IMR-90 (cell line): ENCODE measurements around the gene SOX12. TPM values are rescaled to one million over a fixed set of nuclear protein-coding genes. Genes with fewer than 3 reads are reported as not detected.

Source experiments
- ATAC-seq: fragments of 200-7000 bp; cut with Tn5 transposase; 2 replicates; pipeline ENCODE4 v1.9.1; 2020; ENCODE audit warnings: low read depth, mild to moderate bottlenecking, moderate library complexity
- BruUV-seq: library from RNA; stranded (reverse); fragments of 400-500 nt; replicated peaks from 2 replicates; lab custom pipeline; 2021; lab: Mats Ljungman, UMichigan
- CTCF ChIA-PET: fragments of 300-600 bp; formaldehyde crosslinking; extraction: SDS; loops from one replicate; lab custom pipeline; 2021; ENCODE audit warnings: antibody characterized with exemption; lab: Yijun Ruan, JAX
- POLR2A ChIA-PET: fragments of 300-600 bp; sonication (Branson Sonifier 250); formaldehyde crosslinking; loops from one replicate; lab custom pipeline; 2022; ENCODE audit warnings: antibody characterized with exemption; ENCODE audit not compliant: unreplicated experiment; lab: Charles Lee
- DNase-seq: peaks from one replicate; pipeline ENCODE4 v3.0.0; 2013
- H2AFZ ChIP-seq: replicated peaks from 2 replicates; pipeline ENCODE3; 2013; ENCODE audit warnings: low read length, mild to moderate bottlenecking; ENCODE audit not compliant: poor library complexity
- H2AK5ac ChIP-seq: 2 replicates; pipeline ENCODE4 v1.6.1; 2013; ENCODE audit warnings: low read depth, low read length, inconsistent platforms
- H2AK9ac ChIP-seq: replicated peaks from 2 replicates; pipeline ENCODE3; 2013; ENCODE audit warnings: mild to moderate bottlenecking, low read depth, low read length, moderate library complexity; ENCODE audit not compliant: poor library complexity
- H2BK120ac ChIP-seq: 2 replicates; pipeline ENCODE4 v1.6.1; 2013; ENCODE audit warnings: low read depth, low read length, inconsistent platforms
- H2BK15ac ChIP-seq: 3 replicates; pipeline ENCODE4 v1.6.1; 2013; ENCODE audit warnings: low read depth, low read length, inconsistent platforms
- H2BK20ac ChIP-seq: 2 replicates; pipeline ENCODE4 v1.6.1; 2013; ENCODE audit warnings: low read depth, mild to moderate bottlenecking, inconsistent platforms, low read length, moderate library complexity
- H2BK5ac ChIP-seq: 2 replicates; pipeline ENCODE4 v1.6.1; 2013; ENCODE audit warnings: mild to moderate bottlenecking, low read depth, low read length, inconsistent platforms; ENCODE audit not compliant: poor library complexity, severe bottlenecking
- H3K14ac ChIP-seq: replicated peaks from 2 replicates; pipeline ENCODE4 v1.6.1; 2013; ENCODE audit warnings: low read depth, low read length, inconsistent platforms
- H3K18ac ChIP-seq: 2 replicates; pipeline ENCODE4 v1.6.1; 2013; ENCODE audit warnings: low read depth, low read length, control low read depth
- H3K23ac ChIP-seq: 2 replicates; pipeline ENCODE4 v1.6.1; 2013; ENCODE audit warnings: low read depth, low read length, inconsistent platforms
- H3K27ac ChIP-seq: 2 replicates; pipeline ENCODE4 v1.5.1; 2013; ENCODE audit warnings: mild to moderate bottlenecking, control low read depth, low read length; ENCODE audit not compliant: insufficient read depth
- H3K27me3 ChIP-seq: 2 replicates; pipeline ENCODE4 v1.6.1; 2013; ENCODE audit warnings: low read length; ENCODE audit not compliant: control insufficient read depth, insufficient read depth
- H3K36me3 ChIP-seq: 2 replicates; pipeline ENCODE4 v1.6.1; 2013; ENCODE audit warnings: low read length, mixed read lengths; ENCODE audit not compliant: control insufficient read depth, insufficient read depth
- H3K4ac ChIP-seq: 2 replicates; pipeline ENCODE4 v1.6.1; 2013; ENCODE audit warnings: low read depth, low read length, inconsistent platforms
- H3K4me1 ChIP-seq: 2 replicates; pipeline ENCODE4 v1.6.1; 2013; ENCODE audit warnings: low read length, mixed read lengths; ENCODE audit not compliant: control insufficient read depth, insufficient read depth
- H3K4me2 ChIP-seq: 2 replicates; pipeline ENCODE4 v1.6.1; 2013; ENCODE audit warnings: low read depth, mild to moderate bottlenecking, control low read depth, low read length, moderate library complexity
- H3K4me3 ChIP-seq: 2 replicates; pipeline ENCODE4 v1.5.1; 2013; ENCODE audit warnings: low read depth, mild to moderate bottlenecking, control low read depth, low read length, moderate library complexity; ENCODE audit not compliant: insufficient read depth
- H3K56ac ChIP-seq: 2 replicates; pipeline ENCODE4 v1.6.1; 2013; ENCODE audit warnings: low read length, inconsistent platforms; ENCODE audit not compliant: insufficient read depth; ENCODE audit errors: extremely low read depth
- H3K79me1 ChIP-seq, 2 experiments: 2 replicates each; pipeline ENCODE4 v1.6.1; 2013; ENCODE audit warnings: low read length in 2 of 2, inconsistent platforms in 1 of 2, low read depth in 1 of 2
- H3K9ac ChIP-seq: 2 replicates; pipeline ENCODE4 v1.6.1; 2013; ENCODE audit warnings: low read depth, low read length, control low read depth
- H3K9me1 ChIP-seq: 2 replicates; pipeline ENCODE4 v1.6.1; 2013; ENCODE audit warnings: low read length, inconsistent platforms; ENCODE audit not compliant: insufficient read depth
- H3K9me3 ChIP-seq: 2 replicates; pipeline ENCODE4 v1.6.1; 2013; ENCODE audit warnings: low read length; ENCODE audit not compliant: control insufficient read depth, insufficient read depth
- H4K20me1 ChIP-seq: 2 replicates; pipeline ENCODE4 v1.6.1; 2013; ENCODE audit warnings: low read length, inconsistent platforms; ENCODE audit not compliant: insufficient read depth
- H4K5ac ChIP-seq: 2 replicates; pipeline ENCODE4 v1.6.1; 2013; ENCODE audit warnings: mild to moderate bottlenecking, low read depth, low read length, control low read depth
- H4K8ac ChIP-seq, 2 experiments: 2 replicates each; pipeline ENCODE4 v1.6.1; 2013; ENCODE audit warnings: low read depth in 2 of 2, low read length in 2 of 2, control low read depth in 1 of 2, inconsistent platforms in 1 of 2
- H4K91ac ChIP-seq: 2 replicates; pipeline ENCODE4 v1.6.1; 2013; ENCODE audit warnings: low read depth, low read length, inconsistent platforms; ENCODE audit not compliant: insufficient read depth
- MXI1 ChIP-seq: IDR thresholded peaks from 2 replicates; pipeline ENCODE4 v1.6.1; 2012; ENCODE audit warnings: low read depth, mild to moderate bottlenecking, low read length, moderate library complexity, borderline replicate concordance
- RFX5 ChIP-seq: IDR thresholded peaks from 2 replicates; pipeline ENCODE4 v1.8.0; 2012; ENCODE audit warnings: low read depth, mild to moderate bottlenecking, low read length, moderate library complexity
- WGBS, 2 experiments: methylation state at CpG; one replicate each; pipeline versions ENCODE4 v1.1.5 to v1.1.7; 2013; ENCODE audit warnings: missing lambda C conversion rate in 2 of 2; ENCODE audit not compliant: insufficient read length in 1 of 2; ENCODE audit errors: extremely low coverage in 2 of 2; 5-methylcytosine and 5-hydroxymethylcytosine counted together
- dilution Hi-C: fragments of 300-500 bp; cut with HindIII; formaldehyde crosslinking; loops from one replicate; pipeline ENCODE4 v1.14.3; 2018; ENCODE audit warnings: low sequenced_read_pairs; ENCODE audit not compliant: unreplicated experiment
- in situ Hi-C: fragments of 300-500 bp; cut with MboI; formaldehyde crosslinking; loops from 3 replicates; pipeline ENCODE4 v1.14.3; 2019; ENCODE audit warnings: low sequenced_read_pairs, inconsistent platforms, mixed read lengths
- intact Hi-C: fragments of 100-400 bp; cut with micrococcal nuclease; formaldehyde crosslinking; loops from 2 replicates; pipeline ENCODE4 v1.10.0; 2022
- polyA plus RNA-seq, 3 experiments: library from polyadenylated mRNA; depleted of rRNA; stranded (reverse); fragments of >200 nt; gene quantifications; 2 replicates each; pipeline ENCODE4 v1.2.3, GENCODE V29; 2012; ENCODE audit warnings: low replicate concordance in 1 of 3
- total RNA-seq: library from RNA; depleted of rRNA; stranded (reverse); fragments of >200 nt; gene quantifications from 2 replicates; pipeline ENCODE4 v1.2.3, GENCODE V29; 2012

SOX12 gene
- total and polyA plus RNA-seq, 2 of the 4 experiments (the other 2 are of a cell fraction) = 1.1 to 6.2 TPM

DNA sequence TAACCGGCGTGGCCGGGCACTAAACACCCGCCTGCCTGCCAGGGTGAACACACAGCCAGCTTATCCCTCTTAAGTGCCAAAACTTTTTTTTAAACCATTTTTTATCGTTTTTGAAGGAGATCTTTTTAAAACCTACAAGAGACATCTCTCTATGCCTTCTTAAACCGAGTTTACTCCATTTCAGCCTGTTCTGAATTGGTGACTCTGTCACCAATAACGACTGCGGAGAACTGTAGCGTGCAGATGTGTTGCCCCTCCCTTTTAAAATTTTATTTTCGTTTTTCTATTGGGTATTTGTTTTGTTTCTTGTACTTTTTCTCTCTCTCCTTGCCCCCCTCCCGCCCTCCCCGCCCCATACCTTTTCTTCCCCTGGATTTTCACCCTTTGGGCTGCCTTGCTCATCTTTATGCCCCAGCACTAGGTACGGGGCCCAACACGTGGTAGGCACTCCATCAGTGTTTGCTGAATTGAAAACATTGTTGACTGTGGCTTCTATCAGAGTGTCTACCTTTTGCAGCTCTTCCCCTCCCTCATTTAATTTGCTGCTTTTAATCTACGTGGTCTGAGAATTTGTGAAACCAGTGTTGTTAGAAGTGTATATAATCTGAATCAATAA is 26.5 kb upstream of the SOX12 start:
- peak overlapping the region; percentile 99 for H3K4me2 ChIP-seq
- in situ Hi-C loops (no loop called here), intact Hi-C loops (no loop called here), dilution Hi-C loops (no loop called here)
- H2AK9ac ChIP-seq = peak overlapping the region; percentile 99
- peak overlapping the region; percentile 92 for H2BK5ac ChIP-seq
- peak overlapping the region; percentile 98 for H3K4ac ChIP-seq
- H3K9me1 ChIP-seq = peaks cover 22% of the 10 kb centered on the region
- H2AK5ac ChIP-seq = peak overlapping the region; percentile 97
- peaks cover 33 to 51% of the 10 kb centered on the region in 2 experiments for H3K79me1 ChIP-seq
- no peak overlapping the region for H3K18ac ChIP-seq
- H3K23ac ChIP-seq = peak overlapping the region; percentile 97
- H3K27me3 ChIP-seq = no peaks in the 10 kb centered on the region
- no peaks in the 10 kb centered on the region for H3K9me3 ChIP-seq
- H4K20me1 ChIP-seq = peaks cover 33% of the 10 kb centered on the region
- H4K8ac ChIP-seq = peak overlapping the region; percentile 58 to 88; a peak in 2 of 4 replicates
- H3K36me3 ChIP-seq = peaks cover 5% of the 10 kb centered on the region; the same call in 1 of the 2 replicates
- no peak for DNase-seq
- H4K5ac ChIP-seq = peak overlapping the region; percentile 86; the same call in 1 of the 2 replicates
- POLR2A ChIA-PET = no interaction called here
- peak overlapping the region; percentile 100 for H3K4me3 ChIP-seq
- no CpG with 5 or more reads among the region's 15 CpGs for WGBS, 2 experiments
- H3K27ac ChIP-seq = peak overlapping the region; percentile 99
- no TSS peak for BruUV-seq
- TF ChIP-seq MXI1 (peak; percentile 59; the same call in 1 of the 2 replicates), RFX5 (no peak)
- peaks cover 18% of the 10 kb centered on the region for H3K4me1 ChIP-seq
- no peak overlapping the region for H2BK120ac ChIP-seq
- H3K9ac ChIP-seq = peak overlapping the region; percentile 90
- H2AFZ ChIP-seq = peak overlapping the region; percentile 89
- H4K91ac ChIP-seq = 0 out of 2 replicates have a peak overlapping the region, but pooled peaks have one; percentile 71
- H3K56ac ChIP-seq = peak overlapping the region; percentile 41; the same call in 1 of the 2 replicates
- H3K14ac ChIP-seq = peak overlapping the region; percentile 97
- CTCF ChIA-PET = interaction anchor here (0.9 to 1.5 kb wide), 3 partner anchors 10 to 32 kb away, joined by 3 read pairs; no protein-coding TSS in a partner anchor
- no peak for ATAC-seq
- H2BK15ac ChIP-seq = no peak overlapping the region
- H2BK20ac ChIP-seq = no peak overlapping the region
